GM21529 (cell line): ENCODE data around the gene CRIM1.

Experiments
- ATAC-seq: cut with Tn5 transposase; IDR thresholded peaks from one replicate; pipeline ENCODE4 v1.9.1; 2021; ENCODE audit not compliant: unreplicated experiment

CRIM1 gene

DNA sequence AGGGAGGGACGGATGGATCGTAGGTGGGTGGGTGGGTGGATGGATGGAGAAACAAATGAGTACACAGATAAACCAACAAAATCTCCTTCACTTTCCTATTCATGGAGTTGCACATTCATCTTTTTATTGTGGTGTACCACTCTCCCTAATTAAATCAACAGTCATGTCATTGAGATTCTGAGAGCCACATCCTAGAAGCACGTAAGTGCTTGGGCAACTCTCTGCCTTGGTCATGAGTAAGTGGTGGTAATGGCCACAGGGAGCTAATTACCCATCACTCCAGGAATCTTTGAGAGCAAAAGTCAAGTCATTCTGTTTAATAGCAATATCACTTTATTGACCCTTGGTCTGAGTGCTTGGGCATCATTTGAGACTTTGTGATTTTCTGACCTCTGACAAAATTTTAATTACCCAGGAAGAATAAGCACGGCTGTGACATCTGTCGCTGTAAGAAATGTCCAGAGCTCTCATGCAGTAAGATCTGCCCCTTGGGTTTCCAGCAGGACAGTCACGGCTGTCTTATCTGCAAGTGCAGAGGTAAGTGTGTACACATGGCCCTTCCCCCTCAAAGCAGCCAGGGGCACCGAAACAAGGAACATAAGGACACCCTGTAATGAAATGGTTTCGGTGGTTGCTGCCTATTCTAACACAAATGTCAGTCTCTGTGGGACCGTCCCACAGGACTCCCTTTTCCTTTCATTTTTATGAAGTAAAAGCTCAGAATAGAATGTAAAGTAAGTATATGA is 156.5 kb downstream of the CRIM1 start:
- ATAC-seq = peak; percentile 58

- no peak for ATAC-seq
Observed at GRCh38 chr2:36512705-36513104, 157.1 kb downstream of the CRIM1 start.

DNA sequence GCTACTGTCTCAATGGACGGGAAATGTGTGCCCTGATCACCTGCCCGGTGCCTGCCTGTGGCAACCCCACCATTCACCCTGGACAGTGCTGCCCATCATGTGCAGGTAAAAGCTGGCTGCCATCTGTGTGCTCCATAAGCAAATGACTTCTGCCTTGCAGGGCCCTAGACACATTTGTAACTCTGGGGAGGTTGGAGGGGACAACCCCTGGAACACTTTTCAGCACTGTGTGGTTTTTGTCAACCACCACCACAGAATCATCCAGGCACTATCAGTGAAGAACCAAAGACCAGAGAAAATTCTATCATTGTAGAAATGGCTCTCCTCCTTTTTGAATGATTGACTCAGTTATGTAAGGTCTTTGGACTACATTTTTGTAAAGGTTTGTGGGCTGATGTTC is 158.1 kb downstream of the CRIM1 start:
- ATAC-seq = peak; percentile 67

- no peak for ATAC-seq
Observed at GRCh38 chr2:36515538-36515937, 160.0 kb downstream of the CRIM1 start.

GRCh38 chr2:36516136-36516870 is 160.7 kb downstream of the CRIM1 start:
- no peak for ATAC-seq

- ATAC-seq = no peak
Observed at GRCh38 chr2:36520431-36520830, 164.9 kb downstream of the CRIM1 start.

- ATAC-seq = no peak
Observed at GRCh38 chr2:36523153-36523552, 167.6 kb downstream of the CRIM1 start.

DNA sequence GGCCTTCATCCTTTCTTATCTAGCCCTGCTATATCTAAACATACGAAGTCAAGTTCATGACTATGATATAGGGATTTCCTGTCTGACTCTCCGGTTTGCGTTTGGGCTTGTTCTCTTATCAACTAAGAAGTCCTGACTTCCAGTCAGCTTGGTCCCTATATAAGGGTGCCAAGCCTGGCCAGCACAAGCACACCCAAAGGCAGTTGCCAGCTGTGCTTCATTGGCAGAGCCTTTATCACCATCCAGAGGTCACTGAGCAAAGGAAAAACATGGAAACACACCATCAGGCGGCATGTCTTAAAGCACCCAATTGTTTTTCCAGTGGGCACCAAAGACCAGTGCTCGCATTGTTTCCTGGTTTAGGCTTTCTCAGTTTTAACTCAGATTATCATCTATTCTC is 169.7 kb downstream of the CRIM1 start:
- ATAC-seq = no peak

- ATAC-seq = no peak
Observed at GRCh38 chr2:36526226-36526625, 170.6 kb downstream of the CRIM1 start.

DNA sequence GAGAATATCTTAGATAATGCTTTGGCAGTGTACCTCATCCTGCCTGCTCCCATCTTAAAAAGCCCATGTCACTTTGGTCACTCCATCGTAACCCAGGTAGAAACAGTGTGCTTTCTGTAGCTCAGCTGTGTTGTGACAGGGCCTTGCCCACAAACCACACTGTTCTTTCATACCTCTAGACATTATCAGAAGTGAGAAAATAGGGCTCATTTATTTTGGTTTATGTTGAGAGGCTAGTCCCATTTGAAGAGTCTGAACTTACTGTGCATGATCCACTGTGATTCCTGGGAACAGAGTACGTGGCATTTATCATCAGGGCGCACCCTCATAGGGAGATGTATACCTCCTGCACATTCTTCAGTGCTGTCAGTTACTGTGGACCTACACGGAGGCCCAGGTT is 172.7 kb downstream of the CRIM1 start:
- peak; percentile 50 for ATAC-seq

GRCh38 chr2:36528766-36529392 is 173.3 kb downstream of the CRIM1 start:
- no peak for ATAC-seq

GRCh38 chr2:36530178-36530982 is 174.8 kb downstream of the CRIM1 start:
- peak; percentile 80 for ATAC-seq

DNA sequence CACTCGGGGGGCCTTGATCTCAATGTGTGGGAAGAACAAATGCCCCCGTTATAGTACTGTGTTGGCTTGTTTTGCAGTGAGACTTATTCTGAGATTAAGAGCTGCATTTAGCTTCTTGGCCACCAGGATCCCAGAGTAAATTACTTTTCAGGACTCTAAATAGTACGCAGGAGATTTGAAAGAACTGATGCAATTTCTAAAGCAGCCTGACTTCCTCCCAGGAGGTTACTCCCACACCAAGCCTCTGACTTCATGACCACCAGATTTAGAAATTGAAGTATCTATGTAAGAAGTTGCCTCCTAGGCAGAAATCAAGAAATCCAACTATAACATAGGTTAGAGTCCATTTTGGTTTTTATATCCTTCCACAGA is 175.4 kb downstream of the CRIM1 start:
- ATAC-seq = peak; percentile 40

- ATAC-seq = no peak
Observed at GRCh38 chr2:36534275-36534799, 178.8 kb downstream of the CRIM1 start.

GRCh38 chr2:36535099-36535498 is 179.5 kb downstream of the CRIM1 start:
- ATAC-seq = no peak

- ATAC-seq = no peak
Observed at GRCh38 chr2:36536776-36537175, 181.2 kb downstream of the CRIM1 start.

DNA sequence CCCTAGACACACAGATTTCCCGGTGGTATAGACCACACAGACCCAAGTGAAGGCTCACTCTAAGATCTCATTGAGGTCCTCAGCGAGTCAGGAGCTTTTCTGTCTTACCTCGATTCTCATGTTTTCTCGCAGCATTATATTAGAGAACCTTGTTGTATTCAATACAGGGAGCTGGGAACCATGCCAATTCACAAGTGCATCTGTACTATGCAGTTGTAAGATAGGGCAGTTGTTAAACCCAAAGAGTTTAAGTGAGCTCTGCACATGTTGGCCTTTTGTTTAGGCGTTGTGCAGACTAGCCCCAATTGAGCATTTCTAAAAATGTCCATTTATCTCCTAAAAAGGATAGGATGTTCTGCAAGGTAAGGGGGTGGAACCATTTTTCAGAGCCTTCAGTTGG is 182.8 kb downstream of the CRIM1 start:
- no peak for ATAC-seq

- peak; percentile 56 for ATAC-seq
Observed at GRCh38 chr2:36539631-36540030, 184.1 kb downstream of the CRIM1 start.

GRCh38 chr2:36540986-36541754 is 185.6 kb downstream of the CRIM1 start:
- ATAC-seq = no peak

DNA sequence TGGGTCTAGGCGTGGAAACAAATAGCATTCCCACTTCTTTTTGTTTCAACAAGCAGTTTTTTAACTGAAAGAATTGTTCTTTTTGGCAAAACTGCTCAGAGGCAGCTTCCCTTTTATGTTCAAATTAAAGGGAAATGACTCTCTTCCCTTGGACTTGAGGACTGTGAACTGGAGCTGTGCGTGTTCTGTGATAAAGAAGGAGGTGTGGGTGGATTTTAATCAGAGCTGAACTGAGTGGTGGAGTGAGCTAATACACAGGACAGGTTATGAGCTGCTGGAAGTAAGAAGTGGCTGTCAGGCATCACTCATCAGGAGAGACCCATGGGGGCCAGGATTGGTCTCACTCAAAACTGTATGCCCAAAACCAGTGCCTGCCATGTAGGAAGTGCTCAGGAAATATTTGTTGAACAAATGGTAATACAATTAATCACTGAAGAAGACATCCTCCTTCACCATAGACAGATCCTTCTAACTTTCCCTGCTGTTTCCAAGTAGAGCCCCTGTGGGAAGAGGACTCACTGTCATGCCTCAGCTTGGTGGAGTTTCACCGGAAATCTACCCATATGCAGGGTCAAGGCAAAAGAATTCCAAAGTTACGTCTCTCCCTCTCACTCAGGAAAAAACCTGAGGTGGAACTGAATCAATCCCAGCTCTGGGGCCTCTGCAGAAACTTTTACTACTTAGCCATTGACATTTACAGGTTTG is 186.5 kb downstream of the CRIM1 start:
- no peak for ATAC-seq
